ENCODE results near the gene ZC3H4.
"Not testable (repeated sequence)": the region's sequence is repeated elsewhere in the genome, so short reads cannot be mapped to it uniquely, and the experiment has no call there.

Gene ZC3H4

GRCh38 chr19:47094557-47095475, 18.8 kb downstream of the ZC3H4 start:
- H3K4me3 ChIP-seq (ENCODE audit: low read length) = no peak overlapping the region
- DNase-seq (ENCODE audit: low read depth, low spot score) = peak; percentile 74

GRCh38 chr19:47093841-47094240, 19.7 kb downstream of the ZC3H4 start:
- no peak overlapping the region for H3K4me3 ChIP-seq (ENCODE audit: low read length)

DNA sequence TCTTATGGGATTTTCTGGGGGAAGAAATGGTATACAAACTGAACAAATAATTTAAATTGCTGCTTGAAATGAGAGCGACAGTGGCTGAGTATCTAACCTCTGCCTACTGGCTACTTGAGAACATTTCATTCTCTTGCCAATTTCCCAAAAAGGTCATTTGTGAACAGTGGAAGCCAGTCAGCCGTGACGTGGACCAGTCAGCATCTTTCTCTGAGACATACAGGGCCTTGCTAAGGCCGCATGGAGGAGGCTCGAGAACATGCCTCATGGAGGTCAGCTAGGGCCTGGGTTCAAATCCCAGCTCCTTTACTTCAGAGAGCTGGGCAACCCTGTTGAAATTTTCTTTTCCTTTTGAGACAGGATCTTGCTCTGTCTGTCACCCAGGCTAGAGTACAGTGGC, 20.3 kb downstream of the ZC3H4 start:
- no peak for DNase-seq (ENCODE audit: low read depth, low spot score)
- no peak overlapping the region for H3K4me3 ChIP-seq (ENCODE audit: low read length)

More at GRCh38 chr19:47093841-47094240, 19.7 kb downstream of the ZC3H4 start:
- no peak for DNase-seq (ENCODE audit: low read depth, low spot score)

GRCh38 chr19:47089767-47090350, 23.7 kb downstream of the ZC3H4 start:
- DNase-seq (ENCODE audit: low read depth, low spot score) = no peak
- H3K4me3 ChIP-seq (ENCODE audit: low read length) = no peak overlapping the region

GRCh38 chr19:47086280-47086679, 27.3 kb downstream of the ZC3H4 start:
- no peak for DNase-seq (ENCODE audit: low read depth, low spot score)

DNA sequence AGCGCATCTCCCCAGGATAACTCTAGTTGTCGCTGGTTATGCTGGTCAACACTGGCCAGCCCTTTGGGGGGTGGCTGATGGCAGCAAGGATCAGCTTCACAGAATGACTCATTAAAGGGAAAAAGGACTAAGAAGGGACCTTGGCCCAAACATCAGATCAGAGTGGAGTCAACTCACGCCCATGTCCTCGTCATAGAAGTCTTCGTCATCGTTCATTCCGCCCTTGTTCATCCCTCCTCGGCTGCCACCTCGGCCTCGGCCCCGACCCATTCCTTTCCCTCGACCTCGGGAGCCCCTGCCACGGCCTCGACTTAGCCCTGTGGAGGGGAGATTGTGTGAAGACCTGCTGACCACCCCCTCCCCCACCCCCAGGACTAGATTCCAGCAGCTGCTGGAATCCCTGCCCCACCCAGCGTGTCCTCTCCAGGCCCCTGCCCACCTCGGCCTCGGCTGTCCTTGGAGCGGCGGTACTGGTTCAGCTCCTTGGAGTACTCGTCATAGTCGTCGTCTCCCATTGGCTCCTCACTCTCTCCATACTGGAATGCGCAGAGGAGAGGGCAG, 28.6 kb downstream of the ZC3H4 start:
- H3K4me3 ChIP-seq (ENCODE audit: low read length) = no peak overlapping the region
- no peak for DNase-seq (ENCODE audit: low read depth, low spot score)

More at GRCh38 chr19:47086280-47086679, 27.3 kb downstream of the ZC3H4 start:
- no peak overlapping the region for H3K4me3 ChIP-seq (ENCODE audit: low read length)

DNA sequence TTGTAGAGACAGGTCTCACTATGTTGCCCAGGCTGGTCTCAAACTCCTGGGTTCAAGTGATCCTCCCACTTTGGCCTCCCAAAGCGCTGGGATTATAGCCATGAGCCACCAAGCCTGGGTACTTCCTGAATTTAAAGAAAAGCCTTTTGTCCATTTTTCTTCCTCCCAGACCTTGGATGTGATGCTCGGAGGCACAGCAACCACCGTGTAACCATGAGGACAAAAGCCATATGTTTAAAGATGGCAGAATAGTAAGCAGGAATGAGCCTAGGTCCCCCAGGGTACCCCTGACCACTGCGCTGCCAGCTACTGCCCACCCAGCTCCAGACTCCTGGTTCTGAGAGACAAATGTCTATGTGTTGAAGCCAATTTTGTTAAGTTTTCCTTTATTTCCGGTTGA, 31.1 kb downstream of the ZC3H4 start:
- H3K4me3 ChIP-seq (ENCODE audit: low read length) = no peak overlapping the region
- DNase-seq (ENCODE audit: low read depth, low spot score) = no peak

DNA sequence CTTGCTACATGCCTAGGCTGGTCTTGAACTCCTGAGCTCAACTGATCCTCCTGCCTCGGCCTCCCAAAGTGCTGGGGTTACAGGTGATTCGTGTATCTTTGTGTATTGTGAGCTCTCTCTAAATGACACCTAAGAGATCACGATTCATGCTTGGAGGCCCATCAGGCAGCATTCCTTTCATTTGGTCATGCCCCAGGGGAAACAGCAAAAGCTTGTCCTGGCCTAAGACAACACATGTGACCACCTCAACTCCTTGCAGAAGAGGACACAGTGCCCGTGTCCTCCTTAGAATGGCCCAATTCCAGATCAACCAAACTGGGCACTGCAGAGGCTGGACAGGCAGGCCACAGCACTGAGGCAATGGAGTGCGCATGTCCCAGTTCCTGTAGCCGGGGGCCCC, 32.5 kb downstream of the ZC3H4 start:
- DNase-seq (ENCODE audit: low read depth, low spot score) = no peak
- no peak overlapping the region for H3K4me3 ChIP-seq (ENCODE audit: low read length)

- not testable (repeated sequence) for H3K4me3 ChIP-seq (ENCODE audit: low read length); DNase-seq (ENCODE audit: low read depth, low spot score)
Measured at GRCh38 chr19:47078351-47078750, 35.2 kb downstream of the ZC3H4 start.

DNA sequence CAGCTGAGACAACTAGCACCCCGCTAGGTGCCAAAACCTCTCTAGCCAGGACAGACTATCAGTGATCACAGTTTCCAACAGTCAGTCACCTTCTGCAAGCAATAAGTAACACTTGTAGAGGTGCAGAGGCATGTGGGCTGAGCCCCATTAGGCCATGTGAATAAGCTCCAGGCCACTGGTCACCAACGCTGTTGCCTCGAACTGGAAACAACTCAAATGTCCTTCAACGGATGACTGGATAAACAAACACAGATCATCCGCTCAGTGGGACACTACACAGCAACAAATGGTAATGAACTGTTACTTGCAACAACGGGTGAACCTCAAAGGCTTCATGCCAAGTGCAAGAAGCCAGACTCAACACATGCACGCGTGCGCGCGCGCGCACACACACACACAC, 37.6 kb downstream of the ZC3H4 start:
- no peak for DNase-seq (ENCODE audit: low read depth, low spot score)
- no peak overlapping the region for H3K4me3 ChIP-seq (ENCODE audit: low read length)

GRCh38 chr19:47075179-47075810, 38.3 kb downstream of the ZC3H4 start:
- no peak for DNase-seq (ENCODE audit: low read depth, low spot score)
- no peak overlapping the region for H3K4me3 ChIP-seq (ENCODE audit: low read length)

- no peak for DNase-seq (ENCODE audit: low read depth, low spot score)
- H3K4me3 ChIP-seq (ENCODE audit: low read length) = no peak overlapping the region
Measured at GRCh38 chr19:47074621-47075020, 39.0 kb downstream of the ZC3H4 start.

- H3K4me3 ChIP-seq (ENCODE audit: low read length) = no peak overlapping the region
- no peak for DNase-seq (ENCODE audit: low read depth, low spot score)
Measured at GRCh38 chr19:47073574-47073973, 40.0 kb downstream of the ZC3H4 start.

GRCh38 chr19:47072323-47072722, 41.3 kb downstream of the ZC3H4 start:
- DNase-seq (ENCODE audit: low read depth, low spot score) = no peak
- H3K4me3 ChIP-seq (ENCODE audit: low read length) = no peak overlapping the region

DNA sequence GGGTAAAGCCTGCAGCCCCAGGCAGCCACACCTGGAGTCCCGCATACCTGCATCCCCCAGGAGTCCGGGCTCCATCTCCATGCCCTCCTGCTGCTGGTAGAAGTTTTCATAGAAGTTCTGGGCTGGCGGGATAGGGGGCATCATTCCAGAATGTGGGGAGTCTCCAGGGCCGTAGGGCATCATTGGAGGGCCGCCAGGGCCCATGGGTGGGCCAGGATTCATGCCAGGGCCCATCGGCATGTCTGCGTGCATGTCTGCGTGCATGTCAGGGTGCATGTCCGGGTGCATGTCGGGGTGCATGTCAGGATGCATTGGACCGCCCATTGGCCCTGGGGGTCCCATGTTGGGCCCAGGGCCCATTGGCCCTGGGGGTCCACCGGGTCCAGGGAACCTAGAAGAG, 41.8 kb downstream of the ZC3H4 start:
- H3K4me3 ChIP-seq (ENCODE audit: low read length) = no peak overlapping the region
- no peak for DNase-seq (ENCODE audit: low read depth, low spot score)

GRCh38 chr19:47070756-47071155, 42.8 kb downstream of the ZC3H4 start:
- no peak for DNase-seq (ENCODE audit: low read depth, low spot score)
- H3K4me3 ChIP-seq (ENCODE audit: low read length) = no peak overlapping the region

DNA sequence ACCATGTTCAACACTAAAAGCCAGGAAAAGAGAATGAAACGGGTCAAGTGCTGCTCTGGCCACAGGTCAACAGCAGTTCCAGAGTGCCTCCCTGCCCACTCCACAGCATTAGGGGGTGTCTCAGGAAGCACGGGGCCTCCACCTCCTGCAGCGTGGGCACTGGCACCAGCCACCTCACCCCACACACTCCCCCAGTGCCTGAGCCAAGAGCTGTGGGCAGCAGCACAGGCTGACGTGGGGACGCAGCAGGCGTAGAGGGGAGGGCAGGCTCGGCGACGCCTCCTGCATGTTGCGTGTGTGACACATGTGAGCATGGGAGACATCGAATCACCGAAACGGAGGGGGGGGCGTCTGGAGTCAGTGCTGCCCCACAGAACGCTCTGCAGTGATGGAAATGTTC, 43.8 kb downstream of the ZC3H4 start:
- H3K4me3 ChIP-seq (ENCODE audit: low read length) = no peak overlapping the region
- no peak for DNase-seq (ENCODE audit: low read depth, low spot score)

- H3K4me3 ChIP-seq (ENCODE audit: low read length) = no peak overlapping the region
- DNase-seq (ENCODE audit: low read depth, low spot score) = no peak
Measured at GRCh38 chr19:47068876-47069406, 44.6 kb downstream of the ZC3H4 start.

DNA sequence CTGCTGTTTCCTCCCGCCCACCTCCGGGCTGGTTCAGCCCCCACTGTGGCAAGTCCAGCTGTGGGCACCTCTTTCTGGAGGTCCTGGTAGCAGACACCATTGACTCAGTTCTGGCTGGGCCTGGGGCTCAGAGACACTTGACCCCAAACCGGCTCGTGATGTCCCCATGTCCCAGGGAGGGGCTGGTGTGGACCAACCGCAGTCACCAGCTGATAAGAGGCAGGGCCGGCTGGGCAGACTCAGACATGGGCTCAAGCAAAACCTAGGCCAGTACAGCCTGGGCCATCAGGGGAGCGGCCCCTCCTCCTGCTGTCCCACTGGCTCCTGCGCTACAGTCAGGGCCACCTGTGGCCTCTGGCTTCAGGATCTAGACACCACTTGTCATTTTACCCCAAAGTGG, 45.3 kb downstream of the ZC3H4 start:
- DNase-seq (ENCODE audit: low read depth, low spot score) = no peak
- H3K4me3 ChIP-seq (ENCODE audit: low read length) = no peak overlapping the region
